Spleen (tissue), 7 donors: ENCODE data around the gene RAD1.

Source experiments
- POLR2A ChIP-seq, 3 donors: fragments of 450-650 bp; IDR thresholded peaks; one replicate each; pipeline ENCODE4 v1.5.1; 2017; ENCODE audit warnings: antibody characterized with exemption in 3 of 3, mild to moderate bottlenecking in 1 of 3
- TF ChIP-seq, protein P1 (sequence below), 11 experiments: fragments of 200-600 bp in 7 of 11; fragments of 450-650 bp in 4 of 11; sonication (generic) in 4 of 11; IDR thresholded peaks in 8 of 11; conservative IDR thresholded peaks in 3 of 11; 1 replicate in 7 of 11; 2 replicates in 4 of 11; pipeline versions ENCODE4 v1.4.0 to v1.8.0; 2016 to 2021; ENCODE audit warnings: antibody characterized with exemption in 11 of 11, inconsistent platforms in 4 of 11, mild to moderate bottlenecking in 1 of 11
- donor health status: DM: no; HTN: no; CAD: no; lungs with moderate emphysema.
- donor health status: DM: no; HTN: no; CAD: no.
- donor health status: DM: no; HTN: no; CAD: no.

DNA sequence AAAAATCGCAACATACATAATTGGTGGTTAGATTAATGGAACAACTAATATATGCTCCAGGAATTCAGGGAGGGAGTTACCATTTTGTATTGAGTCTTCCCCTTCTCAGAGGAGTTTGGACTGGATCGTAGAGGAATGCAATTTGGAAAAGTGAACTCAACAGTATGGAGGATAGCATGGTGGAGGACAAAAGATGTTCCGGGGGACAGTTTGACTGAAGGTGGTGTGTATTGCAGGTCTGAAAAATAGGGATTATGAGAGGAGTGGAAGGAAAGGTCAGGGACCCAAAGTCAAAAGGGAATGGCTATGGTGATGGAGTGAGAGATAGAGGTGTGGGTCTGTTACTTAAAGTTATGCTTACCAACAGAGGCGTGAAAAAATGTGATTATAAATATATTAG lies 15.6 kb upstream of the RAD1 start:
- no peak for TF ChIP-seq POLR2A (IDR thresholded peaks at IDR 0.05)
- TF ChIP-seq, protein P1, sequence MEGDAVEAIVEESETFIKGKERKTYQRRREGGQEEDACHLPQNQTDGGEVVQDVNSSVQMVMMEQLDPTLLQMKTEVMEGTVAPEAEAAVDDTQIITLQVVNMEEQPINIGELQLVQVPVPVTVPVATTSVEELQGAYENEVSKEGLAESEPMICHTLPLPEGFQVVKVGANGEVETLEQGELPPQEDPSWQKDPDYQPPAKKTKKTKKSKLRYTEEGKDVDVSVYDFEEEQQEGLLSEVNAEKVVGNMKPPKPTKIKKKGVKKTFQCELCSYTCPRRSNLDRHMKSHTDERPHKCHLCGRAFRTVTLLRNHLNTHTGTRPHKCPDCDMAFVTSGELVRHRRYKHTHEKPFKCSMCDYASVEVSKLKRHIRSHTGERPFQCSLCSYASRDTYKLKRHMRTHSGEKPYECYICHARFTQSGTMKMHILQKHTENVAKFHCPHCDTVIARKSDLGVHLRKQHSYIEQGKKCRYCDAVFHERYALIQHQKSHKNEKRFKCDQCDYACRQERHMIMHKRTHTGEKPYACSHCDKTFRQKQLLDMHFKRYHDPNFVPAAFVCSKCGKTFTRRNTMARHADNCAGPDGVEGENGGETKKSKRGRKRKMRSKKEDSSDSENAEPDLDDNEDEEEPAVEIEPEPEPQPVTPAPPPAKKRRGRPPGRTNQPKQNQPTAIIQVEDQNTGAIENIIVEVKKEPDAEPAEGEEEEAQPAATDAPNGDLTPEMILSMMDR (IDR thresholded peaks at IDR 0.05 in 8 of 11, conservative IDR thresholded peaks at IDR 0.05 in 3 of 11) = no peak
